Measurements from ENCODE around the gene MCFD2.
"Not testable (repeated sequence)": the region's sequence is repeated elsewhere in the genome, so short reads cannot be mapped to it uniquely, and the experiment has no call there.

Gene MCFD2

GRCh38 chr2:46904908-46905678 is 10.5 kb downstream of the MCFD2 start:
- H3K27ac ChIP-seq (ENCODE audit: low read depth in 2 of 2, low read length in 2 of 2) = not testable (repeated sequence)

GRCh38 chr2:46902980-46903379 is 12.6 kb downstream of the MCFD2 start:
- H3K9me3 ChIP-seq (ENCODE audit: control insufficient read depth in 2 of 2, low read length in 2 of 2); H3K9ac ChIP-seq (ENCODE audit: low read depth in 1 of 2, low read length in 2 of 2); H3K27ac ChIP-seq (ENCODE audit: low read depth in 2 of 2, low read length in 2 of 2); H3K27me3 ChIP-seq (ENCODE audit: control insufficient read depth in 2 of 2, insufficient read depth in 2 of 2, low read length in 2 of 2); H3K4me3 ChIP-seq (ENCODE audit: low read length in 2 of 2); H3K4me1 ChIP-seq (ENCODE audit: control insufficient read depth in 2 of 2, insufficient read depth in 2 of 2, low read length in 2 of 2): not testable (repeated sequence)
- peaks cover 25 to 27% of the 10 kb centered on the region in 2 donors for H3K36me3 ChIP-seq (ENCODE audit: control insufficient read depth in 2 of 2, insufficient read depth in 2 of 2, low read length in 2 of 2)

More at GRCh38 chr2:46904908-46905678, 10.5 kb downstream of the MCFD2 start:
- H3K4me1 ChIP-seq (ENCODE audit: control insufficient read depth in 2 of 2, insufficient read depth in 2 of 2, low read length in 2 of 2); H3K4me3 ChIP-seq (ENCODE audit: low read length in 2 of 2); H3K9ac ChIP-seq (ENCODE audit: low read depth in 1 of 2, low read length in 2 of 2); H3K9me3 ChIP-seq (ENCODE audit: control insufficient read depth in 2 of 2, low read length in 2 of 2); H3K27me3 ChIP-seq (ENCODE audit: control insufficient read depth in 2 of 2, insufficient read depth in 2 of 2, low read length in 2 of 2): not testable (repeated sequence)
- H3K36me3 ChIP-seq (ENCODE audit: control insufficient read depth in 2 of 2, insufficient read depth in 2 of 2, low read length in 2 of 2) = peaks cover 41 to 46% of the 10 kb centered on the region in 2 donors

GRCh38 chr2:46902465-46902864 is 13.1 kb downstream of the MCFD2 start:
- Histone ChIP-seq H3K36me3 (ENCODE audit: control insufficient read depth in 2 of 2, insufficient read depth in 2 of 2, low read length in 2 of 2) (peaks cover 20 to 22% of the 10 kb centered on the region in 2 donors), H3K27ac (ENCODE audit: low read depth in 2 of 2, low read length in 2 of 2) (no peak overlapping the region), H3K9me3 (ENCODE audit: control insufficient read depth in 2 of 2, low read length in 2 of 2) (no peaks in the 10 kb centered on the region), H3K4me3 (ENCODE audit: low read length in 2 of 2) (no peak overlapping the region), H3K4me1 (ENCODE audit: control insufficient read depth in 2 of 2, insufficient read depth in 2 of 2, low read length in 2 of 2) (no peaks in the 10 kb centered on the region), H3K9ac (ENCODE audit: low read depth in 1 of 2, low read length in 2 of 2) (no peak overlapping the region), H3K27me3 (ENCODE audit: control insufficient read depth in 2 of 2, insufficient read depth in 2 of 2, low read length in 2 of 2) (no peaks in the 10 kb centered on the region)

GRCh38 chr2:46901611-46902010 is 14.0 kb downstream of the MCFD2 start:
- Histone ChIP-seq H3K4me1 (ENCODE audit: control insufficient read depth in 2 of 2, insufficient read depth in 2 of 2, low read length in 2 of 2) (no peaks in the 10 kb centered on the region), H3K27me3 (ENCODE audit: control insufficient read depth in 2 of 2, insufficient read depth in 2 of 2, low read length in 2 of 2) (no peaks in the 10 kb centered on the region), H3K9ac (ENCODE audit: low read depth in 1 of 2, low read length in 2 of 2) (no peak overlapping the region), H3K9me3 (ENCODE audit: control insufficient read depth in 2 of 2, low read length in 2 of 2) (no peaks in the 10 kb centered on the region), H3K4me3 (ENCODE audit: low read length in 2 of 2) (no peak overlapping the region), H3K36me3 (ENCODE audit: control insufficient read depth in 2 of 2, insufficient read depth in 2 of 2, low read length in 2 of 2) (peaks cover 12 to 14% of the 10 kb centered on the region in 2 donors), H3K27ac (ENCODE audit: low read depth in 2 of 2, low read length in 2 of 2) (no peak overlapping the region)

GRCh38 chr2:46900381-46900780 is 15.2 kb downstream of the MCFD2 start:
- Histone ChIP-seq H3K36me3 (ENCODE audit: control insufficient read depth in 2 of 2, insufficient read depth in 2 of 2, low read length in 2 of 2) (peaks cover 3 to 8% of the 10 kb centered on the region in 2 donors), H3K4me3 (ENCODE audit: low read length in 2 of 2) (no peak overlapping the region), H3K9me3 (ENCODE audit: control insufficient read depth in 2 of 2, low read length in 2 of 2) (no peaks in the 10 kb centered on the region), H3K27ac (ENCODE audit: low read depth in 2 of 2, low read length in 2 of 2) (no peak overlapping the region), H3K27me3 (ENCODE audit: control insufficient read depth in 2 of 2, insufficient read depth in 2 of 2, low read length in 2 of 2) (no peaks in the 10 kb centered on the region), H3K4me1 (ENCODE audit: control insufficient read depth in 2 of 2, insufficient read depth in 2 of 2, low read length in 2 of 2) (no peaks in the 10 kb centered on the region), H3K9ac (ENCODE audit: low read depth in 1 of 2, low read length in 2 of 2) (no peak overlapping the region)

- Histone ChIP-seq H3K9me3 (ENCODE audit: control insufficient read depth in 2 of 2, low read length in 2 of 2) (no peaks in the 10 kb centered on the region), H3K27ac (ENCODE audit: low read depth in 2 of 2, low read length in 2 of 2) (no peak overlapping the region), H3K4me1 (ENCODE audit: control insufficient read depth in 2 of 2, insufficient read depth in 2 of 2, low read length in 2 of 2) (no peaks in the 10 kb centered on the region), H3K36me3 (ENCODE audit: control insufficient read depth in 2 of 2, insufficient read depth in 2 of 2, low read length in 2 of 2) (peaks cover 0 to 2% of the 10 kb centered on the region in 2 donors), H3K27me3 (ENCODE audit: control insufficient read depth in 2 of 2, insufficient read depth in 2 of 2, low read length in 2 of 2) (no peaks in the 10 kb centered on the region), H3K4me3 (ENCODE audit: low read length in 2 of 2) (no peak overlapping the region), H3K9ac (ENCODE audit: low read depth in 1 of 2, low read length in 2 of 2) (no peak overlapping the region)
Measured at GRCh38 chr2:46899053-46899452, 16.6 kb downstream of the MCFD2 start.

- Histone ChIP-seq H3K9ac (ENCODE audit: low read depth in 1 of 2, low read length in 2 of 2) (no peak overlapping the region), H3K27me3 (ENCODE audit: control insufficient read depth in 2 of 2, insufficient read depth in 2 of 2, low read length in 2 of 2) (no peaks in the 10 kb centered on the region), H3K9me3 (ENCODE audit: control insufficient read depth in 2 of 2, low read length in 2 of 2) (no peaks in the 10 kb centered on the region), H3K27ac (ENCODE audit: low read depth in 2 of 2, low read length in 2 of 2) (no peak overlapping the region), H3K36me3 (ENCODE audit: control insufficient read depth in 2 of 2, insufficient read depth in 2 of 2, low read length in 2 of 2) (peaks cover 0 to 2% of the 10 kb centered on the region in 2 donors), H3K4me3 (ENCODE audit: low read length in 2 of 2) (no peak overlapping the region), H3K4me1 (ENCODE audit: control insufficient read depth in 2 of 2, insufficient read depth in 2 of 2, low read length in 2 of 2) (no peaks in the 10 kb centered on the region)
Measured at GRCh38 chr2:46898024-46898423, 17.6 kb downstream of the MCFD2 start.

- Histone ChIP-seq H3K27me3 (ENCODE audit: control insufficient read depth in 2 of 2, insufficient read depth in 2 of 2, low read length in 2 of 2) (no peaks in the 10 kb centered on the region), H3K4me1 (ENCODE audit: control insufficient read depth in 2 of 2, insufficient read depth in 2 of 2, low read length in 2 of 2) (no peaks in the 10 kb centered on the region), H3K27ac (ENCODE audit: low read depth in 2 of 2, low read length in 2 of 2) (no peak overlapping the region), H3K36me3 (ENCODE audit: control insufficient read depth in 2 of 2, insufficient read depth in 2 of 2, low read length in 2 of 2) (no peaks in the 10 kb centered on the region), H3K9ac (ENCODE audit: low read depth in 1 of 2, low read length in 2 of 2) (no peak overlapping the region), H3K9me3 (ENCODE audit: control insufficient read depth in 2 of 2, low read length in 2 of 2) (no peaks in the 10 kb centered on the region), H3K4me3 (ENCODE audit: low read length in 2 of 2) (no peak overlapping the region)
Measured at GRCh38 chr2:46893269-46893939, 22.2 kb downstream of the MCFD2 start.

GRCh38 chr2:46891956-46892553 is 23.6 kb downstream of the MCFD2 start:
- Histone ChIP-seq H3K4me1 (ENCODE audit: control insufficient read depth in 2 of 2, insufficient read depth in 2 of 2, low read length in 2 of 2) (no peaks in the 10 kb centered on the region), H3K36me3 (ENCODE audit: control insufficient read depth in 2 of 2, insufficient read depth in 2 of 2, low read length in 2 of 2) (no peaks in the 10 kb centered on the region), H3K4me3 (ENCODE audit: low read length in 2 of 2) (no peak overlapping the region), H3K27ac (ENCODE audit: low read depth in 2 of 2, low read length in 2 of 2) (no peak overlapping the region), H3K9me3 (ENCODE audit: control insufficient read depth in 2 of 2, low read length in 2 of 2) (no peaks in the 10 kb centered on the region), H3K9ac (ENCODE audit: low read depth in 1 of 2, low read length in 2 of 2) (no peak overlapping the region), H3K27me3 (ENCODE audit: control insufficient read depth in 2 of 2, insufficient read depth in 2 of 2, low read length in 2 of 2) (no peaks in the 10 kb centered on the region)

- Histone ChIP-seq H3K36me3 (ENCODE audit: control insufficient read depth in 2 of 2, insufficient read depth in 2 of 2, low read length in 2 of 2) (no peaks in the 10 kb centered on the region), H3K9me3 (ENCODE audit: control insufficient read depth in 2 of 2, low read length in 2 of 2) (no peaks in the 10 kb centered on the region), H3K4me3 (ENCODE audit: low read length in 2 of 2) (no peak overlapping the region), H3K4me1 (ENCODE audit: control insufficient read depth in 2 of 2, insufficient read depth in 2 of 2, low read length in 2 of 2) (no peaks in the 10 kb centered on the region), H3K27ac (ENCODE audit: low read depth in 2 of 2, low read length in 2 of 2) (no peak overlapping the region), H3K9ac (ENCODE audit: low read depth in 1 of 2, low read length in 2 of 2) (peak overlapping the region in 1 of 2 donors; percentile 14), H3K27me3 (ENCODE audit: control insufficient read depth in 2 of 2, insufficient read depth in 2 of 2, low read length in 2 of 2) (no peaks in the 10 kb centered on the region)
Measured at GRCh38 chr2:46888421-46888952, 27.1 kb downstream of the MCFD2 start.
